GM12873 (cell line): Measurements from ENCODE around the gene AKAP7.

Source experiments
- TF ChIP-seq, protein P1 (sequence below): IDR thresholded peaks from 2 replicates; pipeline ENCODE4 v1.5.1; 2012; ENCODE audit warnings: low read depth, mild to moderate bottlenecking, moderate library complexity, low read length, control low read depth; ENCODE audit not compliant: insufficient read depth; ENCODE audit errors: missing control alignments

The AKAP7 gene

DNA sequence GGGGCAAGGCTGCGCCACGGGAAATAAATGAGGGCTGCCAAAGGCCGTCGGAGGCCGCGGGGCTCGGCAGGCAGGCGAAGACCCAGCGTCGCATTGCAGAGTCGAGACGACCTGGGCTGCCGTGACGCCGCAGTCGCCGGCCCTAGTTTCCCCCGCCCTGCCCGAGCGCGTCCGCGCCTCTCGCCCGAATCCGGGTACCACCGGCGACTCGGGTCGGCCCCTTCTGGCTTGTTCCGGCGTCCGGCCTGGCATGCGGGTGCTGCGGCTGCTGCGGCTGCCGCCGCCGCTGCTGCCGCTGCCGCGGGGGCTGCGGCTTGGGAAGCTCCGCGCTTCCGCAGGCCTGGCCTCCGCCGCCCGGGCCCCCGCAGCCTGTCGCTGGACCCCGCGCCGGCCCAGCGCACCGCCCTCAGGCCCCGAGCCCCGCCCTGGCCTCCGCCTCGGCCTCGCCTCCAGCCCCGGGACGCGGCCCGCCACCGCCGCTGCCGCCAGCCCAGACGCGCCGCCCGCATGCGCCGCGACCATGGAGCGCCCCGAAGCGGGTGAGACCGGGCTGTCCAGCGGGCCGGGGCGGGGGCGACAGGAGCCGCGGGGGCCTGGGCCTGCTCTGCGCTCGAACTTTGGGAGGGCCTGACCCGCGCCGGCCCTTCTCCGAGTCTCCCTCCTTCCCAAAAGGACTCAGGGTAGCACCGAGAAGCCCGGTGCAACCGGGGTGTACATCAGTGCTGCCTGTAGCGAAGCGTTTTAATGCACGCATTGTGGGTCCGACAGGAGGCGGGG, at the start of gene AKAP7:
AKAP7 (plus strand) TSS at position 224 of the 777 bp plus-strand sequence; CDS start at position 521, 297 bp downstream.
- TF ChIP-seq, protein P1, sequence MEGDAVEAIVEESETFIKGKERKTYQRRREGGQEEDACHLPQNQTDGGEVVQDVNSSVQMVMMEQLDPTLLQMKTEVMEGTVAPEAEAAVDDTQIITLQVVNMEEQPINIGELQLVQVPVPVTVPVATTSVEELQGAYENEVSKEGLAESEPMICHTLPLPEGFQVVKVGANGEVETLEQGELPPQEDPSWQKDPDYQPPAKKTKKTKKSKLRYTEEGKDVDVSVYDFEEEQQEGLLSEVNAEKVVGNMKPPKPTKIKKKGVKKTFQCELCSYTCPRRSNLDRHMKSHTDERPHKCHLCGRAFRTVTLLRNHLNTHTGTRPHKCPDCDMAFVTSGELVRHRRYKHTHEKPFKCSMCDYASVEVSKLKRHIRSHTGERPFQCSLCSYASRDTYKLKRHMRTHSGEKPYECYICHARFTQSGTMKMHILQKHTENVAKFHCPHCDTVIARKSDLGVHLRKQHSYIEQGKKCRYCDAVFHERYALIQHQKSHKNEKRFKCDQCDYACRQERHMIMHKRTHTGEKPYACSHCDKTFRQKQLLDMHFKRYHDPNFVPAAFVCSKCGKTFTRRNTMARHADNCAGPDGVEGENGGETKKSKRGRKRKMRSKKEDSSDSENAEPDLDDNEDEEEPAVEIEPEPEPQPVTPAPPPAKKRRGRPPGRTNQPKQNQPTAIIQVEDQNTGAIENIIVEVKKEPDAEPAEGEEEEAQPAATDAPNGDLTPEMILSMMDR: no peak

DNA sequence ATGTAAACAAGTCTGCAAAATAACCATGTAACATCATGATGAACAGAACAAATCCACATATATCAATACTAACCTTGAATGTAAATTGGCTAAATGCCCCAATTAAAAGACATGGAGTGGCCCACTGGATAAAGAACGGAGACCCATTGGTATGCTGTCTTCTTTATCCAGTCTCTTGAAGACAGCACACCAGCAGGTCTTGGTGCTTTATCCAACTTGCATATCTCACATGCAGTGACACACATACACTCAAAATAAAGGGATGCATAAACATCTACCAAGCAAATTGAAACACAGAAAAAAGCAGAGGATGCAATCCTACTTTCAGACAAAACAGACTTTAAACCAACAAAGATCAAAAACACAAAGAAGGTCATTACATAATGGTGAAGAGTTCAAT, 41.9 kb upstream of the AKAP7 start:
- TF ChIP-seq, protein P1: no peak

DNA sequence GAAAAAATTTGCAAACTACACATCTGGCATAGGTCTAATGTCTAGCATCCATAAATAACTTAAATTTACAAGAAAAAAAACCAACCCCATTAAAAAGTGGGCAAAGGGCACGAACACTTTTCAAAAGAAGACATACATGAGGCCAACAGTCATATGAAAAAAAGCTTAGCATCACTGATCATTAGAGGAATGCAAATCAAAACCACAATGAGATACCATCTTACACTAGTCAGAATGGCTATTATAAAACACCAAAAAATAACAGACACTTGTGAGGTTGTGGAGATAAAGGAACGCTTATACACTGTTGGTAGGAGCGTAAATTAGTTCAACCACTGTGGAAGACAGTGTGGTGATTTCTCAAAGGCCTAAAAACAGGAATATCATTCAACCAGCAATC, 38.5 kb upstream of the AKAP7 start:
- TF ChIP-seq, protein P1: no peak

DNA sequence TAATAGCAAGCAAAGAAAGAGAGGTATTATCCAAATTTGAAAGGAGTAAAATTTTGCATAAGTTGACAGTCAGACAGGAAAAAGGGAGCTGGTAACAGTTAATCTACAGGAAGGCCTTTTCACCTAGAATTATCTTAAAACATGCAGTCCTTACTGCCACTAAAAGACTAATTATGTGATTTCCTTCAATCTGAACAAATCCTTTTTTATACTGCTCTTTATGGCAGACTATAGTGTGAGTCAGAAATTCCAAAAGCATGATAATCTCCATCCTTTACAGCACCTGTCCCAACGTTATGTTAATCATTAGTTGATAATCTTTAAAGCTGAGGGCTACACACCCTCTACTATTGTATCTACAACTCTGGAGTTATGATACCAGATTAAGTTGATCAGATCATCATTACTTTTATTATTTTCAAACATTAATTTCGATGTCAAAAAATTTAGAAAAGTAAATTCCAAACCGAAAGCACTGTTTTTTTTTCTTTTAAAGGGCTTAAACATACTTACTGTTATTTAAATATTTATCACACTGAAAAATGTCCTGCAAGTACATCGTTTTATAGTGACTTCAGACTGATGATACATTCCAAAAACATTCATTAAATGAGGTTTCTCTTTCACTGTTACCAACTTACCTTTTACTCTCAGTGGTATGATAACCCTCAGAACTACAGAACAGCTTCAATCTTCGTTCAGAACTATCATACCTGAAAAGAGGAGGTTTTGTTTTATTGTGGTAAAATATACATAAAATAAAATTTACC, 33.2 kb upstream of the AKAP7 start:
- TF ChIP-seq, protein P1: no peak

DNA sequence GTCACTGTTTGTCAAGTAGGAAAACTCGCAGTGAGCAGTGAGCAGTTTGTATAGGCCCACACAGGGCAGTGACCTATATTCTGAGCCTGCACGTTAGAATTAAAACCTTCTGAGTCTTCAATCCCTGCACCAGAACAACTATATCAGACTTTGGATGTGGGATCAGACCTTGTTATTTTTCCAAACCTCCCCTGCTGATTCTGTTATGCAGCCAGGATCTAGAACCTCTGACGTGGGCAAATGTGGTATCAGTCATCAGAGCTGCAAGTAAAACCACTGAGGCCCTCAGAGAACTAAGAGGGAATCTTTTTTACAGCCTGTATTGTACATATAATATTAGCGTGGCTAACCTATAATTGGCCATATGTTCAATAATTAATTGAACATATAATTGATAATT, 32.0 kb upstream of the AKAP7 start:
- TF ChIP-seq, protein P1: no peak

DNA sequence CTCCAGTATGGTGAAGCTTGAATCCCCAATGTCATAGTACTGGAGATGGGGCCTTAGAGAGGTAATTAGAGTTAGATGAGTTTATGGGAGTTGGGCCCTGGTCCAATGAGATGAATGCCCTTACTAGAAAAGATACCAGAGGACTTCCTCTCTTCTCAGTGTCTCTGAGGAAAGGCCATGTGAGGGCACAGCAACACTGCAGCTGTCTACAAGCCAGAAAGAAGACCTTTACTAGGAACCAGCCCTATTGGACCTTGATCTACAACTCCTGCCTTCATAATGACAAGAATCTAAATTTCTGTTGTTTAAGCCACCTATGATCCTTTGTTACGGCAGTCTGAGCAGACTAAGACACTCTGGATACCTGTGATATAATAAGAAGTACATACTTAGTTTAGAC, 31.4 kb upstream of the AKAP7 start:
- TF ChIP-seq, protein P1: no peak

DNA sequence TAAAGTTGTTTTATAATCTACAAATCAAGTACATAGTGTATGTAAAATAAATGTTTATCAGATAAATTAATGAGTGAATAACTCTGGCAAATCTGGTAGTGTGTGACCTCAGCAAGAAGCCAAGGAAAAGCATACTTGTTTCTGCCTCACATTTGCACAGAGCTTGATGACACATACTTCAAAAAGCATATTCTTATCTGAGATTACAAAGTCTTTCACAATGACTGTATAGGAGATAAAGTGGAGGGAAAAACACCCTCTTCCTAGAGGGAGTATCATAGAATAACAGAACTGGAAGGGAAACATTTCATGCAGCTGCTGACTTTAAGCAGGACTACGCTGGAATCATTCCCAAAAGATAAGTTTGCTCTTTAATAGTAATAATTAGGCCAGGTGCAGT, 28.1 kb upstream of the AKAP7 start:
- TF ChIP-seq, protein P1: no peak
